ACC112 (cell line): ENCODE measurements around the gene ATP5MG.

Experiments used
- H2AFZ ChIP-seq: fragments of 200-600 bp; sonication (generic); one replicate; pipeline ENCODE4 v1.6.0; 2017; ENCODE audit warnings: antibody characterized with exemption, low read length; ENCODE audit not compliant: unreplicated experiment
- H3K27ac ChIP-seq: fragments of 200-600 bp; sonication (generic); 2 replicates; pipeline ENCODE4 v1.5.1; 2014; ENCODE audit warnings: low read depth, mild to moderate bottlenecking, antibody characterized with exemption, low read length, moderate library complexity
- H3K27me3 ChIP-seq: fragments of 200-600 bp; sonication (generic); 2 replicates; pipeline ENCODE4 v1.6.1; 2014; ENCODE audit warnings: mild to moderate bottlenecking, antibody characterized with exemption, low read length, moderate library complexity, mixed read lengths; ENCODE audit not compliant: insufficient read depth
- H3K36me3 ChIP-seq: fragments of 200-600 bp; sonication (generic); 2 replicates; pipeline ENCODE4 v1.6.1; 2016; ENCODE audit warnings: mild to moderate bottlenecking, antibody characterized with exemption, low read length, moderate library complexity, mixed read lengths; ENCODE audit not compliant: insufficient read depth
- H3K4me1 ChIP-seq: fragments of 200-600 bp; sonication (generic); one replicate; pipeline ENCODE4 v1.6.1; 2016; ENCODE audit warnings: low read length, mixed read lengths; ENCODE audit not compliant: insufficient read depth, unreplicated experiment, control insufficient read depth
- H3K4me3 ChIP-seq: fragments of 200-600 bp; sonication (generic); 2 replicates; pipeline ENCODE4 v1.5.1; 2014; ENCODE audit warnings: mild to moderate bottlenecking, low read depth, low read length
- H3K79me2 ChIP-seq: fragments of 200-600 bp; sonication (generic); one replicate; pipeline ENCODE4 v1.6.0; 2016; ENCODE audit warnings: low read length; ENCODE audit not compliant: control insufficient read depth, unreplicated experiment, insufficient read depth

Gene ATP5MG

GRCh38 chr11:118442301-118442700, 40.9 kb downstream of the ATP5MG start:
- H3K27ac ChIP-seq = no peak overlapping the region
- peaks cover 34% of the 10 kb centered on the region for H3K4me1 ChIP-seq
- H3K4me3 ChIP-seq = no peak overlapping the region
- peaks cover 14% of the 10 kb centered on the region; the same call in 1 of the 2 replicates for H3K36me3 ChIP-seq
- no peak overlapping the region for H2AFZ ChIP-seq
- H3K79me2 ChIP-seq = peaks cover 96% of the 10 kb centered on the region
- H3K27me3 ChIP-seq = no peaks in the 10 kb centered on the region

GRCh38 chr11:118442908-118443589, 41.6 kb downstream of the ATP5MG start:
- Histone ChIP-seq H3K4me3 (no peak overlapping the region), H2AFZ (no peak overlapping the region), H3K27me3 (no peaks in the 10 kb centered on the region), H3K79me2 (peaks cover 94% of the 10 kb centered on the region), H3K27ac (no peak overlapping the region), H3K36me3 (peaks cover 14% of the 10 kb centered on the region; the same call in 1 of the 2 replicates), H3K4me1 (peaks cover 41% of the 10 kb centered on the region)

- Histone ChIP-seq H3K36me3 (peaks cover 14% of the 10 kb centered on the region; the same call in 1 of the 2 replicates), H2AFZ (no peak overlapping the region), H3K4me3 (no peak overlapping the region), H3K27ac (no peak overlapping the region), H3K4me1 (peaks cover 48% of the 10 kb centered on the region), H3K79me2 (peaks cover 88% of the 10 kb centered on the region), H3K27me3 (no peaks in the 10 kb centered on the region)
Measured at GRCh38 chr11:118443590-118444218, 42.3 kb downstream of the ATP5MG start.

GRCh38 chr11:118447423-118447822, 46.0 kb downstream of the ATP5MG start:
- peaks cover 79% of the 10 kb centered on the region for H3K79me2 ChIP-seq
- H3K27me3 ChIP-seq = no peaks in the 10 kb centered on the region
- H3K36me3 ChIP-seq = 0 out of 2 replicates have a peak, but pooled peaks cover 6% of the 10 kb centered on the region
- peaks cover 18% of the 10 kb centered on the region for H3K4me1 ChIP-seq
- H3K4me3 ChIP-seq = no peak overlapping the region
- H3K27ac ChIP-seq = 0 out of 2 replicates have a peak overlapping the region, but pooled peaks have one; percentile 57
- no peak overlapping the region for H2AFZ ChIP-seq

GRCh38 chr11:118448294-118448693, 46.9 kb downstream of the ATP5MG start:
- H3K27me3 ChIP-seq = no peaks in the 10 kb centered on the region
- H3K4me3 ChIP-seq = no peak overlapping the region
- H3K27ac ChIP-seq = peak overlapping the region; percentile 57
- no peak overlapping the region for H2AFZ ChIP-seq
- H3K36me3 ChIP-seq = 0 out of 2 replicates have a peak, but pooled peaks cover 6% of the 10 kb centered on the region
- peaks cover 75% of the 10 kb centered on the region for H3K79me2 ChIP-seq
- peaks cover 18% of the 10 kb centered on the region for H3K4me1 ChIP-seq

- peaks cover 18% of the 10 kb centered on the region for H3K4me1 ChIP-seq
- H3K4me3 ChIP-seq = no peak overlapping the region
- H3K36me3 ChIP-seq = 0 out of 2 replicates have a peak, but pooled peaks cover 6% of the 10 kb centered on the region
- H3K27me3 ChIP-seq = no peaks in the 10 kb centered on the region
- H3K27ac ChIP-seq = no peak overlapping the region
- H3K79me2 ChIP-seq = peaks cover 75% of the 10 kb centered on the region
- H2AFZ ChIP-seq = no peak overlapping the region
Measured at GRCh38 chr11:118449316-118449918, 48.0 kb downstream of the ATP5MG start.

GRCh38 chr11:118450451-118450850, 49.0 kb downstream of the ATP5MG start:
- Histone ChIP-seq H3K4me3 (no peak overlapping the region), H3K79me2 (peaks cover 72% of the 10 kb centered on the region), H3K27me3 (no peaks in the 10 kb centered on the region), H2AFZ (no peak overlapping the region), H3K36me3 (0 out of 2 replicates have a peak, but pooled peaks cover 6% of the 10 kb centered on the region), H3K4me1 (peaks cover 18% of the 10 kb centered on the region), H3K27ac (no peak overlapping the region)
